Sigmoid colon (tissue), 7 donors: ENCODE data around the gene SEL1L. TPM values are rescaled to one million over a fixed set of nuclear protein-coding genes. Genes with fewer than 3 reads are reported as not detected.
"Not testable (repeated sequence)": the region's sequence is repeated elsewhere in the genome, so short reads cannot be mapped to it uniquely, and the experiment has no call there.

Source experiments
- DNase-seq: peaks from one replicate; pipeline ENCODE4 v3.0.0-alpha.2; 2019
- H3K27ac ChIP-seq, 4 donors: fragments of 200-600 bp; sonication (generic); one replicate each; pipeline ENCODE4 v1.5.1; 2016 to 2019; ENCODE audit warnings: mild to moderate bottlenecking in 1 of 4
- H3K27me3 ChIP-seq, 3 donors: fragments of 200-600 bp; sonication (generic); one replicate each; pipeline ENCODE4 v1.5.1; 2019; ENCODE audit warnings: mild to moderate bottlenecking in 1 of 3
- H3K36me3 ChIP-seq, 4 donors: fragments of 200-600 bp; sonication (generic); one replicate each; pipeline ENCODE4 v1.5.1; 2016 to 2019
- H3K4me1 ChIP-seq, 4 donors: fragments of 200-600 bp; sonication (generic); one replicate each; pipeline ENCODE4 v1.5.1; 2017 to 2019
- H3K4me3 ChIP-seq, 4 donors: fragments of 200-600 bp; sonication (generic); one replicate each; pipeline ENCODE4 v1.5.1; 2017 to 2019; ENCODE audit warnings: mild to moderate bottlenecking in 2 of 4, moderate library complexity in 1 of 4
- H3K9me3 ChIP-seq, 4 donors: fragments of 200-600 bp in 3 of 4; sonication (generic) in 3 of 4; one replicate each; pipeline versions ENCODE4 v1.5.1 to v1.6.1; 2013 to 2019
- CTCF ChIP-seq, 4 experiments: fragments of 450-650 bp in 3 of 4; fragments of 200-600 bp in 1 of 4; IDR thresholded peaks; one replicate each; pipeline ENCODE4 v1.5.1; 2016 to 2019; ENCODE audit warnings: antibody characterized with exemption in 4 of 4, mild to moderate bottlenecking in 3 of 4, moderate library complexity in 2 of 4
- EP300 ChIP-seq, 4 donors: sonication (generic); formaldehyde crosslinking; IDR thresholded peaks; one replicate each; pipeline ENCODE4 v1.6.1; 2017; ENCODE audit warnings: antibody characterized with exemption in 4 of 4
- POLR2A ChIP-seq, 2 donors: fragments of 450-650 bp; IDR thresholded peaks; one replicate each; pipeline ENCODE4 v1.6.1; 2016; ENCODE audit warnings: antibody characterized with exemption in 2 of 2, mild to moderate bottlenecking in 2 of 2, moderate library complexity in 2 of 2
- POLR2AphosphoS5 ChIP-seq, 4 donors: sonication (generic); formaldehyde crosslinking; IDR thresholded peaks; one replicate each; pipeline ENCODE4 v1.6.1; 2017; ENCODE audit warnings: antibody characterized with exemption in 4 of 4
- WGBS, 2 donors: extraction: QIAGEN DNeasy Blood & Tissue Kit; methylation state at CpG; one replicate each; pipeline ENCODE4 v1.1.7; 2013; 5-methylcytosine and 5-hydroxymethylcytosine counted together
- intact Hi-C: fragments of 100-400 bp; cut with DNase I; formaldehyde crosslinking; loops from one replicate; pipeline ENCODE4 v1.15.1; 2023
- polyA plus RNA-seq, 3 donors: library from polyadenylated mRNA; stranded (reverse); fragments of 200-250 nt; gene quantifications; one replicate each; pipeline ENCODE4 v1.2.3, GENCODE V29; 2013
- total RNA-seq, 4 donors: library from RNA; depleted of rRNA; stranded (reverse); fragments of >200 nt; gene quantifications; one replicate each; pipeline ENCODE4 v1.1.0, GENCODE V29; 2016
- donor health status: healthy with polysubstance abuse.
- donor health status: Bipolar disorder and iron deficiency.
- donor health status: healthy.

The SEL1L gene
- total and polyA plus RNA-seq, 7 donors = 4.2 to 74.8 (median 52.0) TPM

GRCh38 chr14:81430235-81430634 lies 103.4 kb downstream of the SEL1L start:
- Histone ChIP-seq H3K36me3 (no peaks in the 10 kb centered on the region), H3K4me1 (peaks cover 0 to 4% (median 2%) of the 10 kb centered on the region in 4 donors), H3K27me3 (peaks cover 0 to 33% (median 7%) of the 10 kb centered on the region in 3 donors), H3K4me3 (no peak overlapping the region), H3K27ac (no peak overlapping the region), H3K9me3 (no peaks in the 10 kb centered on the region)
- 86 to 91% methylated on average over 5 of the region's 5 CpGs for WGBS, 2 donors
- no peak for DNase-seq
- intact Hi-C loops = loop anchor here (10.0 kb wide), 1 partner anchor 485 kb away; the partner anchor contains the start of gene CEP128
- TF ChIP-seq CTCF (IDR thresholded peaks at IDR 0.05) (no peak), POLR2AphosphoS5 (IDR thresholded peaks at IDR 0.05) (no peak), POLR2A (IDR thresholded peaks at IDR 0.05) (no peak), EP300 (IDR thresholded peaks at IDR 0.05) (no peak)

- H3K27me3 ChIP-seq = peaks cover 0 to 28% (median 4%) of the 10 kb centered on the region in 3 donors
- not testable (repeated sequence) for H3K27ac ChIP-seq, DNase-seq, H3K9me3 ChIP-seq, H3K4me3 ChIP-seq, H3K4me1 ChIP-seq, H3K36me3 ChIP-seq
- 87 to 94% methylated on average over 11 of the region's 11 CpGs for WGBS, 2 donors
- intact Hi-C loops = loop anchor here (10.0 kb wide), 1 partner anchor 485 kb away; the partner anchor contains the start of gene CEP128
Measured at GRCh38 chr14:81429749-81430148, 103.9 kb downstream of the SEL1L start.

- DNase-seq = no peak
- H3K27me3 ChIP-seq = peaks cover 0 to 22% (median 0%) of the 10 kb centered on the region in 3 donors
- WGBS, 2 donors = 82 to 87% methylated on average over 1 of the region's 1 CpG
- no peak for TF ChIP-seq CTCF (IDR thresholded peaks at IDR 0.05)
- TF ChIP-seq EP300 (IDR thresholded peaks at IDR 0.05) = no peak
- no peak for TF ChIP-seq POLR2A (IDR thresholded peaks at IDR 0.05)
- no peak for TF ChIP-seq POLR2AphosphoS5 (IDR thresholded peaks at IDR 0.05)
- no peak overlapping the region for H3K4me3 ChIP-seq
- H3K4me1 ChIP-seq = no peaks in the 10 kb centered on the region
- no peaks in the 10 kb centered on the region for H3K9me3 ChIP-seq
- H3K36me3 ChIP-seq = no peaks in the 10 kb centered on the region
- no peak overlapping the region for H3K27ac ChIP-seq
- intact Hi-C loops = no loop called here
Measured at GRCh38 chr14:81429028-81429427, 104.6 kb downstream of the SEL1L start.

GRCh38 chr14:81427348-81428058 lies 106.2 kb downstream of the SEL1L start:
- no peak for TF ChIP-seq POLR2A (IDR thresholded peaks at IDR 0.05)
- no peak for TF ChIP-seq CTCF (IDR thresholded peaks at IDR 0.05)
- TF ChIP-seq POLR2AphosphoS5 (IDR thresholded peaks at IDR 0.05) = no peak
- no peak for TF ChIP-seq EP300 (IDR thresholded peaks at IDR 0.05)
- peaks cover 0 to 22% (median 0%) of the 10 kb centered on the region in 3 donors for H3K27me3 ChIP-seq
- no peaks in the 10 kb centered on the region for H3K36me3 ChIP-seq
- 14 to 23% methylated on average over 8 of the region's 8 CpGs for WGBS, 2 donors
- intact Hi-C loops = no loop called here
- no peak for DNase-seq
- no peaks in the 10 kb centered on the region for H3K4me1 ChIP-seq
- no peak overlapping the region for H3K27ac ChIP-seq
- no peaks in the 10 kb centered on the region for H3K9me3 ChIP-seq
- H3K4me3 ChIP-seq = no peak overlapping the region

- TF ChIP-seq POLR2A (IDR thresholded peaks at IDR 0.05) (no peak), POLR2AphosphoS5 (IDR thresholded peaks at IDR 0.05) (peak in 1 of 4 donors; percentile 10)
- intact Hi-C loops = no loop called here
- WGBS, 2 donors = 57 to 85% methylated on average over 6 of the region's 6 CpGs
- Histone ChIP-seq H3K36me3 (no peaks in the 10 kb centered on the region), H3K4me3 (no peak overlapping the region), H3K4me1 (no peaks in the 10 kb centered on the region), H3K27ac (peak overlapping the region in 2 of 4 donors; percentile 28 to 41), H3K27me3 (peaks cover 0 to 7% (median 0%) of the 10 kb centered on the region in 3 donors), H3K9me3 (no peaks in the 10 kb centered on the region)
- DNase-seq = no peak
Measured at GRCh38 chr14:81423504-81423903, 110.1 kb downstream of the SEL1L start.

Other genes with a start within 250 kb of the SEL1L start
- gene STON2, start 133.5 kb downstream of the SEL1L start, total RNA-seq = 10 to 100 TPM; 12.2 to 15.6 (median 13.3) TPM
- 1 to 10 TPM; 2.9 to 6.2 (median 3.0) TPM for gene STON2, start 133.5 kb downstream of the SEL1L start, polyA plus RNA-seq